IMR-90 (cell line): ENCODE measurements around the gene FEN1. TPM values are rescaled to one million over a fixed set of nuclear protein-coding genes. Genes with fewer than 3 reads are reported as not detected.

Source experiments
- ATAC-seq: fragments of 200-7000 bp; cut with Tn5 transposase; 2 replicates; pipeline ENCODE4 v1.9.1; 2020; ENCODE audit warnings: low read depth, mild to moderate bottlenecking, moderate library complexity
- BruUV-seq: library from RNA; stranded (reverse); fragments of 400-500 nt; replicated peaks from 2 replicates; lab custom pipeline; 2021; lab: Mats Ljungman, UMichigan
- CTCF ChIA-PET: fragments of 300-600 bp; formaldehyde crosslinking; extraction: SDS; loops from one replicate; lab custom pipeline; 2021; ENCODE audit warnings: antibody characterized with exemption; lab: Yijun Ruan, JAX
- POLR2A ChIA-PET: fragments of 300-600 bp; sonication (Branson Sonifier 250); formaldehyde crosslinking; loops from one replicate; lab custom pipeline; 2022; ENCODE audit warnings: antibody characterized with exemption; ENCODE audit not compliant: unreplicated experiment; lab: Charles Lee
- DNase-seq: peaks from one replicate; pipeline ENCODE4 v3.0.0; 2013
- H2AFZ ChIP-seq: replicated peaks from 2 replicates; pipeline ENCODE3; 2013; ENCODE audit warnings: low read length, mild to moderate bottlenecking; ENCODE audit not compliant: poor library complexity
- H2AK5ac ChIP-seq: 2 replicates; pipeline ENCODE4 v1.6.1; 2013; ENCODE audit warnings: low read depth, low read length, inconsistent platforms
- H2AK9ac ChIP-seq: replicated peaks from 2 replicates; pipeline ENCODE3; 2013; ENCODE audit warnings: mild to moderate bottlenecking, low read depth, low read length, moderate library complexity; ENCODE audit not compliant: poor library complexity
- H2BK120ac ChIP-seq: 2 replicates; pipeline ENCODE4 v1.6.1; 2013; ENCODE audit warnings: low read depth, low read length, inconsistent platforms
- H2BK15ac ChIP-seq: 3 replicates; pipeline ENCODE4 v1.6.1; 2013; ENCODE audit warnings: low read depth, low read length, inconsistent platforms
- H2BK20ac ChIP-seq: 2 replicates; pipeline ENCODE4 v1.6.1; 2013; ENCODE audit warnings: low read depth, mild to moderate bottlenecking, inconsistent platforms, low read length, moderate library complexity
- H2BK5ac ChIP-seq: 2 replicates; pipeline ENCODE4 v1.6.1; 2013; ENCODE audit warnings: mild to moderate bottlenecking, low read depth, low read length, inconsistent platforms; ENCODE audit not compliant: poor library complexity, severe bottlenecking
- H3K14ac ChIP-seq: replicated peaks from 2 replicates; pipeline ENCODE4 v1.6.1; 2013; ENCODE audit warnings: low read depth, low read length, inconsistent platforms
- H3K18ac ChIP-seq: 2 replicates; pipeline ENCODE4 v1.6.1; 2013; ENCODE audit warnings: low read depth, low read length, control low read depth
- H3K23ac ChIP-seq: 2 replicates; pipeline ENCODE4 v1.6.1; 2013; ENCODE audit warnings: low read depth, low read length, inconsistent platforms
- H3K27ac ChIP-seq: 2 replicates; pipeline ENCODE4 v1.5.1; 2013; ENCODE audit warnings: mild to moderate bottlenecking, control low read depth, low read length; ENCODE audit not compliant: insufficient read depth
- H3K27me3 ChIP-seq: 2 replicates; pipeline ENCODE4 v1.6.1; 2013; ENCODE audit warnings: low read length; ENCODE audit not compliant: control insufficient read depth, insufficient read depth
- H3K36me3 ChIP-seq: 2 replicates; pipeline ENCODE4 v1.6.1; 2013; ENCODE audit warnings: low read length, mixed read lengths; ENCODE audit not compliant: control insufficient read depth, insufficient read depth
- H3K4ac ChIP-seq: 2 replicates; pipeline ENCODE4 v1.6.1; 2013; ENCODE audit warnings: low read depth, low read length, inconsistent platforms
- H3K4me1 ChIP-seq: 2 replicates; pipeline ENCODE4 v1.6.1; 2013; ENCODE audit warnings: low read length, mixed read lengths; ENCODE audit not compliant: control insufficient read depth, insufficient read depth
- H3K4me2 ChIP-seq: 2 replicates; pipeline ENCODE4 v1.6.1; 2013; ENCODE audit warnings: low read depth, mild to moderate bottlenecking, control low read depth, low read length, moderate library complexity
- H3K4me3 ChIP-seq: 2 replicates; pipeline ENCODE4 v1.5.1; 2013; ENCODE audit warnings: low read depth, mild to moderate bottlenecking, control low read depth, low read length, moderate library complexity; ENCODE audit not compliant: insufficient read depth
- H3K56ac ChIP-seq: 2 replicates; pipeline ENCODE4 v1.6.1; 2013; ENCODE audit warnings: low read length, inconsistent platforms; ENCODE audit not compliant: insufficient read depth; ENCODE audit errors: extremely low read depth
- H3K79me1 ChIP-seq, 2 experiments: 2 replicates each; pipeline ENCODE4 v1.6.1; 2013; ENCODE audit warnings: low read length in 2 of 2, inconsistent platforms in 1 of 2, low read depth in 1 of 2
- H3K9ac ChIP-seq: 2 replicates; pipeline ENCODE4 v1.6.1; 2013; ENCODE audit warnings: low read depth, low read length, control low read depth
- H3K9me1 ChIP-seq: 2 replicates; pipeline ENCODE4 v1.6.1; 2013; ENCODE audit warnings: low read length, inconsistent platforms; ENCODE audit not compliant: insufficient read depth
- H3K9me3 ChIP-seq: 2 replicates; pipeline ENCODE4 v1.6.1; 2013; ENCODE audit warnings: low read length; ENCODE audit not compliant: control insufficient read depth, insufficient read depth
- H4K20me1 ChIP-seq: 2 replicates; pipeline ENCODE4 v1.6.1; 2013; ENCODE audit warnings: low read length, inconsistent platforms; ENCODE audit not compliant: insufficient read depth
- H4K5ac ChIP-seq: 2 replicates; pipeline ENCODE4 v1.6.1; 2013; ENCODE audit warnings: mild to moderate bottlenecking, low read depth, low read length, control low read depth
- H4K8ac ChIP-seq, 2 experiments: 2 replicates each; pipeline ENCODE4 v1.6.1; 2013; ENCODE audit warnings: low read depth in 2 of 2, low read length in 2 of 2, control low read depth in 1 of 2, inconsistent platforms in 1 of 2
- H4K91ac ChIP-seq: 2 replicates; pipeline ENCODE4 v1.6.1; 2013; ENCODE audit warnings: low read depth, low read length, inconsistent platforms; ENCODE audit not compliant: insufficient read depth
- BHLHE40 ChIP-seq: fragments of 150-350 bp; IDR thresholded peaks from 2 replicates; pipeline ENCODE4 v1.6.1; 2016; ENCODE audit warnings: mild to moderate bottlenecking, low read depth, low read length
- CEBPB ChIP-seq: IDR thresholded peaks from 2 replicates; pipeline ENCODE4 v1.6.1; 2012; ENCODE audit warnings: low read depth, low read length, improper control_type of control experiment
- MAFK ChIP-seq: IDR thresholded peaks from 2 replicates; pipeline ENCODE4 v1.6.1; 2012; ENCODE audit warnings: low read depth, low read length, improper control_type of control experiment
- MAZ ChIP-seq: IDR thresholded peaks from 2 replicates; pipeline ENCODE4 v1.6.1; 2012; ENCODE audit warnings: low read depth, mild to moderate bottlenecking, low read length, improper control_type of control experiment, moderate library complexity, borderline replicate concordance
- MXI1 ChIP-seq: IDR thresholded peaks from 2 replicates; pipeline ENCODE4 v1.6.1; 2012; ENCODE audit warnings: low read depth, mild to moderate bottlenecking, low read length, moderate library complexity, borderline replicate concordance
- NFE2L2 ChIP-seq: fragments of 150-350 bp; IDR thresholded peaks from 2 replicates; pipeline ENCODE4 v1.6.1; 2016; ENCODE audit warnings: low read depth, mild to moderate bottlenecking, low read length
- POLR2A ChIP-seq: IDR thresholded peaks from 2 replicates; pipeline ENCODE4 v1.6.1; 2012; ENCODE audit warnings: mild to moderate bottlenecking, low read depth, low read length
- RAD21 ChIP-seq: IDR thresholded peaks from 2 replicates; pipeline ENCODE4 v1.6.1; 2012; ENCODE audit warnings: low read length, improper control_type of control experiment
- RCOR1 ChIP-seq: IDR thresholded peaks from 2 replicates; pipeline ENCODE4 v1.6.1; 2012; ENCODE audit warnings: mild to moderate bottlenecking, low read length, improper control_type of control experiment; ENCODE audit not compliant: insufficient replicate concordance
- RFX5 ChIP-seq: IDR thresholded peaks from 2 replicates; pipeline ENCODE4 v1.8.0; 2012; ENCODE audit warnings: low read depth, mild to moderate bottlenecking, low read length, moderate library complexity
- WGBS, 2 experiments: methylation state at CpG; one replicate each; pipeline versions ENCODE4 v1.1.5 to v1.1.7; 2013; ENCODE audit warnings: missing lambda C conversion rate in 2 of 2; ENCODE audit not compliant: insufficient read length in 1 of 2; ENCODE audit errors: extremely low coverage in 2 of 2; 5-methylcytosine and 5-hydroxymethylcytosine counted together
- dilution Hi-C: fragments of 300-500 bp; cut with HindIII; formaldehyde crosslinking; loops from one replicate; pipeline ENCODE4 v1.14.3; 2018; ENCODE audit warnings: low sequenced_read_pairs; ENCODE audit not compliant: unreplicated experiment
- in situ Hi-C: fragments of 300-500 bp; cut with MboI; formaldehyde crosslinking; loops from 3 replicates; pipeline ENCODE4 v1.14.3; 2019; ENCODE audit warnings: low sequenced_read_pairs, inconsistent platforms, mixed read lengths
- intact Hi-C: fragments of 100-400 bp; cut with micrococcal nuclease; formaldehyde crosslinking; loops from 2 replicates; pipeline ENCODE4 v1.10.0; 2022
- polyA plus RNA-seq, 3 experiments: library from polyadenylated mRNA; depleted of rRNA; stranded (reverse); fragments of >200 nt; gene quantifications; 2 replicates each; pipeline ENCODE4 v1.2.3, GENCODE V29; 2012; ENCODE audit warnings: low replicate concordance in 1 of 3
- total RNA-seq: library from RNA; depleted of rRNA; stranded (reverse); fragments of >200 nt; gene quantifications from 2 replicates; pipeline ENCODE4 v1.2.3, GENCODE V29; 2012

Gene FEN1
- total and polyA plus RNA-seq, 2 of the 4 experiments (the other 2 are of a cell fraction), result 23.0 to 41.9 TPM

- Histone ChIP-seq H2AK9ac (no peak overlapping the region), H2BK5ac (no peak overlapping the region), H4K8ac (no peak overlapping the region), H3K9me3 (no peaks in the 10 kb centered on the region), H3K14ac (no peak overlapping the region), H3K79me1 (peaks cover 0 to 15% of the 10 kb centered on the region in 2 experiments; a peak in 2 of 4 replicates), H2AFZ (no peak overlapping the region), H4K5ac (no peak overlapping the region), H2BK20ac (no peak overlapping the region), H3K23ac (no peak overlapping the region), H3K4me3 (no peak overlapping the region), H2AK5ac (no peak overlapping the region), H3K9me1 (peaks cover 10% of the 10 kb centered on the region; the same call in 1 of the 2 replicates), H4K20me1 (peaks cover 15% of the 10 kb centered on the region; the same call in 1 of the 2 replicates), H3K18ac (no peak overlapping the region), H3K4me1 (no peaks in the 10 kb centered on the region), H3K9ac (no peak overlapping the region), H3K4me2 (no peak overlapping the region), H3K56ac (no peak overlapping the region), H3K36me3 (peaks cover 52% of the 10 kb centered on the region), H3K27me3 (no peaks in the 10 kb centered on the region), H3K27ac (no peak overlapping the region), H2BK120ac (no peak overlapping the region), H2BK15ac (no peak overlapping the region), H4K91ac (no peak overlapping the region), H3K4ac (no peak overlapping the region)
- no peak for DNase-seq
- no peak for TF ChIP-seq POLR2A
- TF ChIP-seq RAD21, result no peak
- TF ChIP-seq RFX5, result no peak
- TF ChIP-seq RCOR1, result no peak
- no peak for TF ChIP-seq MAFK
- TF ChIP-seq MAZ, result no peak
- no peak for TF ChIP-seq MXI1
- no peak for TF ChIP-seq CEBPB
- TF ChIP-seq NFE2L2, result no peak
- no peak for TF ChIP-seq BHLHE40
- ChIA-PET CTCF (interaction anchor here (0.5 to 0.6 kb wide), 2 partner anchors 197 to 1859 kb away, joined by 3 to 4 read pairs; no protein-coding TSS in a partner anchor), POLR2A (no interaction called here)
- in situ Hi-C loops, result no loop called here
- BruUV-seq, result no TSS peak
- ATAC-seq, result no peak
- dilution Hi-C loops, result no loop called here
- intact Hi-C loops, result no loop called here
- WGBS, 2 experiments, result 90% methylated on average over 2 of the region's 12 CpGs; no CpG with 5 or more reads in 1 of the 2 experiments
These were observed 49.2 kb downstream of the FEN1 start for GRCh38 chr11:61841636-61842527.
